ENCODE data around the gene MYH14.

- TF ChIP-seq, protein P1, sequence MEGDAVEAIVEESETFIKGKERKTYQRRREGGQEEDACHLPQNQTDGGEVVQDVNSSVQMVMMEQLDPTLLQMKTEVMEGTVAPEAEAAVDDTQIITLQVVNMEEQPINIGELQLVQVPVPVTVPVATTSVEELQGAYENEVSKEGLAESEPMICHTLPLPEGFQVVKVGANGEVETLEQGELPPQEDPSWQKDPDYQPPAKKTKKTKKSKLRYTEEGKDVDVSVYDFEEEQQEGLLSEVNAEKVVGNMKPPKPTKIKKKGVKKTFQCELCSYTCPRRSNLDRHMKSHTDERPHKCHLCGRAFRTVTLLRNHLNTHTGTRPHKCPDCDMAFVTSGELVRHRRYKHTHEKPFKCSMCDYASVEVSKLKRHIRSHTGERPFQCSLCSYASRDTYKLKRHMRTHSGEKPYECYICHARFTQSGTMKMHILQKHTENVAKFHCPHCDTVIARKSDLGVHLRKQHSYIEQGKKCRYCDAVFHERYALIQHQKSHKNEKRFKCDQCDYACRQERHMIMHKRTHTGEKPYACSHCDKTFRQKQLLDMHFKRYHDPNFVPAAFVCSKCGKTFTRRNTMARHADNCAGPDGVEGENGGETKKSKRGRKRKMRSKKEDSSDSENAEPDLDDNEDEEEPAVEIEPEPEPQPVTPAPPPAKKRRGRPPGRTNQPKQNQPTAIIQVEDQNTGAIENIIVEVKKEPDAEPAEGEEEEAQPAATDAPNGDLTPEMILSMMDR (conservative IDR thresholded peaks at IDR 0.05; ENCODE audit: low read depth, low read length) = no peak
- no peak for TF ChIP-seq BHLHE40 (IDR thresholded peaks at IDR 0.05; ENCODE audit: low read depth, low read length)
- TF ChIP-seq POLR2A (IDR thresholded peaks at IDR 0.05; ENCODE audit: low read depth, low read length) = no peak
- TF ChIP-seq NFE2L2 (IDR thresholded peaks at IDR 0.05; ENCODE audit: low read depth, low read length) = no peak
- no peak for TF ChIP-seq RAD21 (IDR thresholded peaks at IDR 0.05; ENCODE audit: low read length)
- TF ChIP-seq ELK1 (IDR thresholded peaks at IDR 0.05; ENCODE audit: borderline replicate concordance, low read depth, low read length) = no peak
These were observed 5.7 kb downstream of the MYH14 start for GRCh38 chr19:50209131-50209530.

Data from IMR-90 (cell line).